Immature natural killer cell (primary cell): ENCODE results near the gene CAMK1D. TPM values are rescaled to one million over a fixed set of nuclear protein-coding genes. Genes with fewer than 3 reads are reported as not detected.
A peak's percentile ranks its signal among the peaks of the same experiment; 100 is the strongest.
"Not testable (repeated sequence)": the region's sequence is repeated elsewhere in the genome, so short reads cannot be mapped to it uniquely, and the experiment has no call there.

Experiments used
- DNase-seq, 3 donors: peaks; one replicate each; pipeline ENCODE4 v3.0.0; 2022; ENCODE audit warnings: mixed read lengths in 1 of 3
- H3K27ac Mint-ChIP-seq, 6 donors: one replicate each; pipeline ENCODE4 v1.8.0; 2020; ENCODE audit warnings: mixed read lengths in 6 of 6, mild to moderate bottlenecking in 5 of 6, inconsistent platforms in 4 of 6, moderate library complexity in 3 of 6
- H3K27me3 Mint-ChIP-seq, 3 donors: one replicate each; pipeline ENCODE4 v1.8.0; 2020 to 2021; ENCODE audit warnings: low read depth in 3 of 3, mild to moderate bottlenecking in 3 of 3, mixed read lengths in 3 of 3, moderate library complexity in 3 of 3, inconsistent platforms in 1 of 3
- H3K36me3 Mint-ChIP-seq, 3 donors: one replicate each; pipeline ENCODE4 v1.8.0; 2020; ENCODE audit warnings: mixed read lengths in 3 of 3, inconsistent platforms in 2 of 3, mild to moderate bottlenecking in 2 of 3
- H3K4me1 Mint-ChIP-seq, 2 donors: one replicate each; pipeline ENCODE4 v1.8.0; 2020; ENCODE audit warnings: inconsistent platforms in 2 of 2, mild to moderate bottlenecking in 2 of 2, mixed read lengths in 2 of 2, moderate library complexity in 1 of 2
- H3K4me3 Mint-ChIP-seq, 5 donors: one replicate each; pipeline ENCODE4 v1.8.0; 2020; ENCODE audit warnings: mild to moderate bottlenecking in 5 of 5, mixed read lengths in 5 of 5, inconsistent platforms in 3 of 5, moderate library complexity in 3 of 5
- H3K9me3 Mint-ChIP-seq, 6 donors: one replicate each; pipeline ENCODE4 v1.8.0; 2020; ENCODE audit warnings: mild to moderate bottlenecking in 6 of 6, mixed read lengths in 6 of 6, inconsistent platforms in 4 of 6, moderate library complexity in 3 of 6
- polyA plus RNA-seq, 3 donors: library from polyadenylated mRNA; unstranded; fragments of 300-500 nt; fragmentation: Illumina TruSeq; gene quantifications; one replicate each; pipeline ENCODE4 v1.2.3, GENCODE V29; 2021

The CAMK1D gene
- 10 to 100 TPM in 1 of 3 donors, 1 to 10 TPM in 2; 5.3 to 19.3 (median 7.7) TPM for polyA plus RNA-seq

DNA sequence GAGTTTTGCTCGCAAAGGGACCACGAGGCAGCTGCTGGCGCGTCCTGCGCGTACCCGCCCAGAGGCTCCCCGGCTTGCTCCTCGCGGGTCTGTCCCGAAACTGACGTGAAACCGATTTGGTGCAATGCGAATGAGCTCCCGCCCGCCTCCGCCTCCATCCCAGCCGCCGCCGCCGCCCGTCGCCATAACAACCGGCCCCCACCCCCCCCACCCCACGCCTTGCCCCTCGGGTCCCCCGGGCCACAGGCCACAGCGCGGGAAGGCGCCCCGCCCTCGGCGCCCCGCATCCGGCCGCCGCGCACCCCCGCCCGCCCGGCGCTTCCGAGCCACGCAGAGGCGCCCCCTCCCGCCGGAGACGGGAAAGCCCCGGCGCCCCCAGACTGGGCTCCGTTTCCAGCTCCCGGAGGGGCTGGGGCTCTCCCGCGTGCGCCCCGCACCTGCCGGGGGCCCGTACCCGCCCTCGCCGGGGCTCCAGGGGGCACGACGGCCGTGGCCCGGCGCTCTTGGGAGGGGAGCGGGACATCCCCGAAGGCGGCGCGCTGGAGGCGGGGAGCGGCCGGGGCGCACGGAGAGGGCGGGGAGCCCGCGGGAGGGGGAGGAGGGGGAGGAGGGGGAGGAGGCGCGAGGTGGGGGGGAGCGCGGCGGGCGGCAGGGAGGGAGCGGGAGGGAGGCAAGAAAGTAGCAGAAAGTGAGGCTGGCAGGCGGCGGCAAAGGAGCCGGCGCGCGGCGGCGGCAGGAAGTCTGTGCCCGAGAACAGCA lies at the start of gene CAMK1D:
CAMK1D (plus strand) TSS at position 678 of the 759 bp plus-strand sequence.
- H3K4me1 Mint-ChIP-seq = peaks cover 43 to 57% of the 10 kb centered on the region in 2 donors
- no peaks in the 10 kb centered on the region for H3K9me3 Mint-ChIP-seq
- H3K36me3 Mint-ChIP-seq = peaks cover 0 to 5% (median 3%) of the 10 kb centered on the region in 3 donors
- H3K27me3 Mint-ChIP-seq = peaks cover 22 to 31% (median 26%) of the 10 kb centered on the region in 3 donors
- H3K27ac Mint-ChIP-seq = peak within 1 kb of the TSS; percentile 91 to 99 (median 98)
- DNase-seq = peak; percentile 90 to 92 (median 90)
- peak within 1 kb of the TSS; percentile 94 to 98 (median 97) for H3K4me3 Mint-ChIP-seq

- DNase-seq, H3K4me1 Mint-ChIP-seq, H3K36me3 Mint-ChIP-seq, H3K9me3 Mint-ChIP-seq, H3K27ac Mint-ChIP-seq, H3K27me3 Mint-ChIP-seq, H3K4me3 Mint-ChIP-seq: not testable (repeated sequence)
Measured at GRCh38 chr10:12301036-12301435, 48.3 kb upstream of the CAMK1D start.

DNA sequence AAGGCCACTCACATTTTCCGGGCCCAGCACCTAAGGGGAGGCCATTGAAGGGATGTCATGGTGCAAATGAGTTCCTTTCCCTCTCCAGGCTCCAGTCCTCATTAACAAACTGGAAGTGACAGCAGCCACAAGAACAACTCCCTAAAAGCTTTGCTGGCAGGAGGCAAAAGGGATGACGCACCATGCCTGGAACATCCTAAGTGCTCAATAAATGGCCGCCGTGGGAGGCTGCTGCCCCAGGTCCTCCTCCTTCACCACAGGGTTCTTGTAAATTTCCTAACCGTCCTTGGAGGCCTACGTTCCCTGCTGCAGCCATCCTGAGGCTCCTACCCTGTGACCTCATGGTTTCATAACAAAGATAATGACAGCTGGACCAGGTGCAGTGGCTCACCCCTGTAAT lies 41.3 kb upstream of the CAMK1D start:
- H3K27me3 Mint-ChIP-seq = peaks cover 0 to 9% (median 7%) of the 10 kb centered on the region in 3 donors
- peaks cover 6 to 16% of the 10 kb centered on the region in 2 donors for H3K4me1 Mint-ChIP-seq
- H3K27ac Mint-ChIP-seq = no peak overlapping the region
- peaks cover 0 to 1% (median 0%) of the 10 kb centered on the region in 6 donors for H3K9me3 Mint-ChIP-seq
- DNase-seq = no peak
- no peak overlapping the region for H3K4me3 Mint-ChIP-seq
- no peaks in the 10 kb centered on the region for H3K36me3 Mint-ChIP-seq

DNA sequence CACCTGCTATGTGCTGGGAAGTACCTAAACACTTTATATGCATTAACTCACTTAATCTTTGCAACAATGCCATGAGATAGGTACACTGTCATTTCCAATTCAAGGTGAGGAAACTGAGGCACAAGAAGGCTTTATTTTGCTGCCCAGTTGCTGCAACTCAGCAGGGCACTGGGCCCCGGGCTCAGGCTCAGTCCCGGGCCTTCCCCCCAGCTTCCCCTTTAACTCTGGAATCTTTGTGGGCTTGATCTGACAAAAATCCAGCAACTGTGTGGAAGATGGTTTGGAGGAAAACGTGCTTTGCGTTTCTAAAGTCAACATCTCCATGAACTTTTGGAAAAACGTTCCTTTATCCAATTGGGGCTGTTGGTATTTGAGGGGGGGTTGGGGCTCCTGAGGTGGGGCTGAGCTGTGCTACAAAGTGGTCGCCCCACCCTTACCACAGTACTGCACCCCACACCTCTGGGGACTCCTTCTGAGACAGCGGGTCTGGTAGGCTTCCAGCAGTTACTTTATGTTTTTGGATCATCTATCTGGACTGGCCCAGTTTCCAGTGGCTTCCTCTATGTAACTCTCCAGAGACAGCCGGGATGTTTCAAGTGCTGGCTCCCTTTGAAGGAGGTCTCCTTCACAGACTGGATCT lies 40.5 kb upstream of the CAMK1D start:
- peaks cover 0 to 9% (median 7%) of the 10 kb centered on the region in 3 donors for H3K27me3 Mint-ChIP-seq

DNA sequence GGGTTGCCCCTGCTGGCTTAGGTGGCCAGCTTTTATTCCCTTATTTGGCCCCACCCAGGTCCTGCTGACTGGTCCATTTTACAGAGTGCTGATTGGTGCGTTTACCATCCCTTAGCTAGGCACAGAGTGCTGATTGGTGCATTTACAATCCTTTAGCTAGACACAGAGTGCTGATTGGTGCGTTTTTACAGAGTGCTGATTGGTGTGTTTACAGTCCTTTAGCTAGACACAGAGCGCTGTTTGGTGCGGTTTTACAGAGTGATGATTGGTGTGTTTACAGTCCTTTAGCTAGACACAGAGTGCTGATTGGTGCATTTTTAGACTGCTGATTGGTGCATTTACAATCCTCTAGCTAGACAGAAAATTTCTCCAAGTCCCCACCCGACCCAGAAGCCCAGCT lies 39.6 kb upstream of the CAMK1D start:
- not testable (repeated sequence) for H3K27ac Mint-ChIP-seq

More for the DNA sequence above, 40.5 kb upstream of the CAMK1D start:
- Mint-ChIP-seq H3K36me3 (no peaks in the 10 kb centered on the region), H3K4me1 (peaks cover 6 to 16% of the 10 kb centered on the region in 2 donors), H3K4me3 (no peak overlapping the region), H3K27ac (no peak overlapping the region), H3K9me3 (peaks cover 0 to 1% (median 0%) of the 10 kb centered on the region in 6 donors)
- no peak for DNase-seq

GRCh38 chr10:12314836-12315235 lies 34.5 kb upstream of the CAMK1D start:
- Mint-ChIP-seq H3K27ac (no peak overlapping the region), H3K4me1 (peaks cover 0 to under 1% of the 10 kb centered on the region in 2 donors), H3K27me3 (peaks cover 1 to 5% (median 4%) of the 10 kb centered on the region in 3 donors), H3K36me3 (no peaks in the 10 kb centered on the region), H3K9me3 (peaks cover 0 to 1% (median 0%) of the 10 kb centered on the region in 6 donors), H3K4me3 (no peak overlapping the region)
- no peak for DNase-seq

More for the DNA sequence above, 39.6 kb upstream of the CAMK1D start:
- H3K4me3 Mint-ChIP-seq, H3K9me3 Mint-ChIP-seq, H3K27me3 Mint-ChIP-seq, DNase-seq, H3K36me3 Mint-ChIP-seq: not testable (repeated sequence)
- peaks cover 6 to 16% of the 10 kb centered on the region in 2 donors for H3K4me1 Mint-ChIP-seq

DNA sequence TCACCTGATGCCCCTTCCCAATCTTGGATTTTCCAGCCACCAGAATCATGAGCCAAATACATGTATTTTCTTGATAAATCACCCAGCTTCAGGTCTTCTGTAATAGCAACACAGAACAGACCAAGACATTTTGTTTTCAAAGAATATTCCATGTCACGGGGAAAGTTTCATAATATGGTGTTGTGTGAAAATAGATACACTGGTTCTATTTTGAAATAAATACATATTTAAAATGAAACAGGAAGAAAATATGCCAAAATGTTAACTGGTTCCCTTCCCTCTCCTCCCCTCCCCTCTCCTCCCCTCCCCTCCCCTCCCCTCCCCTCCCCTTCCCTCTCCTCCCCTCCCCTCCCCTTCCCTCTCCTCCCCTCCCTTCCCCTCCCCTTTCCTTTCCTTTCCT lies 30.3 kb upstream of the CAMK1D start:
- no peak for DNase-seq
- Mint-ChIP-seq H3K4me1 (no peaks in the 10 kb centered on the region), H3K36me3 (no peaks in the 10 kb centered on the region), H3K27ac (no peak overlapping the region), H3K4me3 (no peak overlapping the region), H3K27me3 (peaks cover under 1 to 4% (median 1%) of the 10 kb centered on the region in 3 donors), H3K9me3 (no peaks in the 10 kb centered on the region)

- Mint-ChIP-seq H3K9me3 (no peaks in the 10 kb centered on the region), H3K4me1 (no peaks in the 10 kb centered on the region), H3K27ac (no peak overlapping the region), H3K36me3 (no peaks in the 10 kb centered on the region), H3K4me3 (no peak overlapping the region), H3K27me3 (peaks cover 2 to 4% (median 2%) of the 10 kb centered on the region in 3 donors)
- no peak for DNase-seq
Measured at GRCh38 chr10:12320892-12321291, 28.5 kb upstream of the CAMK1D start.

GRCh38 chr10:12321641-12322040 lies 27.7 kb upstream of the CAMK1D start:
- no peak overlapping the region for H3K4me3 Mint-ChIP-seq
- DNase-seq = no peak
- H3K27ac Mint-ChIP-seq = no peak overlapping the region
- no peaks in the 10 kb centered on the region for H3K36me3 Mint-ChIP-seq
- H3K4me1 Mint-ChIP-seq = no peaks in the 10 kb centered on the region
- peaks cover 2 to 4% (median 4%) of the 10 kb centered on the region in 3 donors for H3K27me3 Mint-ChIP-seq
- H3K9me3 Mint-ChIP-seq = no peaks in the 10 kb centered on the region

DNA sequence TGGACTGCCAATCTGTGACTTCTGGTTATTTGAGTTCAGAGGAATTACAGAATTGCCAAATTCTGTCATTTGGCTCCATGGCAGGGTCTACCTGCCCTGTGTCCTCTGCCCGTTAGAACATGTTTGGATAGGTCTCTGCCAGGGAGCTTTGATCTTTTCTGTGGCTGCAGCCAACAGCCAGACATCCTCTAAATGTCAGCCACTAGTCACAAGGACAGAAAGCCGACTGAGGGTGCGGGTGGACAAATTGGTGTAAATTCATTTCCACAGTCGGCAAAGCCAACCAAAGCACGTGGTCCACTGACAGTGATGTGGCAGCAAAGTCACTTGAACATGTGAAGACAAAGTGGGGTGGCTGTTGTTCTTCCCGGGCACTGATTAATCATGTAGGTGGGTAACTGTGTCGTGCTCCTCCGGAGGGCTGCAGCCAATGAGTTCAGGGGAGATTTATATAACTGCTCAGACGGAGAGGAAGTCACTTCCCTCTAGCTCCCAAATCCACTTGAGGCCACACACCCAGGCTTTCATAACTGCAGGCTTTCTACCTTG lies 26.7 kb upstream of the CAMK1D start:
- Mint-ChIP-seq H3K36me3 (no peaks in the 10 kb centered on the region), H3K27ac (no peak overlapping the region), H3K9me3 (no peaks in the 10 kb centered on the region), H3K27me3 (peaks cover 2 to 4% (median 4%) of the 10 kb centered on the region in 3 donors), H3K4me3 (no peak overlapping the region), H3K4me1 (no peaks in the 10 kb centered on the region)
- DNase-seq = no peak

- Mint-ChIP-seq H3K9me3 (no peaks in the 10 kb centered on the region), H3K4me1 (no peaks in the 10 kb centered on the region), H3K27me3 (peaks cover 2 to 4% (median 4%) of the 10 kb centered on the region in 3 donors), H3K27ac (no peak overlapping the region), H3K36me3 (no peaks in the 10 kb centered on the region), H3K4me3 (no peak overlapping the region)
- DNase-seq = no peak
Measured at GRCh38 chr10:12324530-12324929, 24.8 kb upstream of the CAMK1D start.

GRCh38 chr10:12327074-12327473 lies 22.3 kb upstream of the CAMK1D start:
- Mint-ChIP-seq H3K36me3 (no peaks in the 10 kb centered on the region), H3K27ac (no peak overlapping the region), H3K4me3 (no peak overlapping the region), H3K27me3 (peaks cover 4% of the 10 kb centered on the region in 3 donors), H3K9me3 (no peaks in the 10 kb centered on the region), H3K4me1 (no peaks in the 10 kb centered on the region)
- no peak for DNase-seq

- peaks cover 2 to 4% (median 4%) of the 10 kb centered on the region in 3 donors for H3K27me3 Mint-ChIP-seq
- H3K4me3 Mint-ChIP-seq = no peak overlapping the region
- no peaks in the 10 kb centered on the region for H3K9me3 Mint-ChIP-seq
- DNase-seq = no peak
- H3K36me3 Mint-ChIP-seq = no peaks in the 10 kb centered on the region
- H3K4me1 Mint-ChIP-seq = no peaks in the 10 kb centered on the region
- peak overlapping the region in 1 of 6 donors; percentile 53 for H3K27ac Mint-ChIP-seq
Measured at GRCh38 chr10:12327476-12327875, 21.9 kb upstream of the CAMK1D start.

GRCh38 chr10:12328312-12328711 lies 21.0 kb upstream of the CAMK1D start:
- H3K4me1 Mint-ChIP-seq, DNase-seq: not testable (repeated sequence)

More at GRCh38 chr10:12328312-12328711, 21.0 kb upstream of the CAMK1D start:
- not testable (repeated sequence) for H3K27ac Mint-ChIP-seq, H3K4me3 Mint-ChIP-seq, H3K27me3 Mint-ChIP-seq, H3K36me3 Mint-ChIP-seq, H3K9me3 Mint-ChIP-seq
